ENCODE results near the gene KTN1.

Gene KTN1

GRCh38 chr14:55605793-55606192 is 25.8 kb downstream of the KTN1 start:
- DNase-seq (ENCODE audit: low read depth in 2 of 2) = no peak

GRCh38 chr14:55607386-55607785 is 27.4 kb downstream of the KTN1 start:
- DNase-seq (ENCODE audit: low read depth in 2 of 2) = no peak

- DNase-seq (ENCODE audit: low read depth in 2 of 2) = no peak
These were observed 29.7 kb downstream of the KTN1 start for GRCh38 chr14:55609681-55610080.

GRCh38 chr14:55610713-55611370 is 30.8 kb downstream of the KTN1 start:
- DNase-seq (ENCODE audit: low read depth in 2 of 2) = no peak

- DNase-seq (ENCODE audit: low read depth in 2 of 2) = no peak
These were observed 31.9 kb downstream of the KTN1 start for GRCh38 chr14:55611859-55612258.

GRCh38 chr14:55614304-55614703 is 34.3 kb downstream of the KTN1 start:
- no peak for DNase-seq (ENCODE audit: low read depth in 2 of 2)

GRCh38 chr14:55620277-55620676 is 40.3 kb downstream of the KTN1 start:
- no peak for DNase-seq (ENCODE audit: low read depth in 2 of 2)

GRCh38 chr14:55620981-55621380 is 41.0 kb downstream of the KTN1 start:
- no peak for DNase-seq (ENCODE audit: low read depth in 2 of 2)

GRCh38 chr14:55621391-55621790 is 41.4 kb downstream of the KTN1 start:
- DNase-seq (ENCODE audit: low read depth in 2 of 2) = no peak

- no peak for DNase-seq (ENCODE audit: low read depth in 2 of 2)
These were observed 44.9 kb downstream of the KTN1 start for GRCh38 chr14:55624913-55625312.

GRCh38 chr14:55625481-55625880 is 45.5 kb downstream of the KTN1 start:
- DNase-seq (ENCODE audit: low read depth in 2 of 2) = no peak

- DNase-seq (ENCODE audit: low read depth in 2 of 2) = no peak
These were observed 46.1 kb downstream of the KTN1 start for GRCh38 chr14:55626131-55626530.

- no peak for DNase-seq (ENCODE audit: low read depth in 2 of 2)
These were observed 48.4 kb downstream of the KTN1 start for GRCh38 chr14:55628426-55628825.

GRCh38 chr14:55638665-55639064 is 58.7 kb downstream of the KTN1 start:
- DNase-seq (ENCODE audit: low read depth in 2 of 2) = no peak

- no peak for DNase-seq (ENCODE audit: low read depth in 2 of 2)
These were observed 61.3 kb downstream of the KTN1 start for GRCh38 chr14:55641290-55641689.

- no peak for DNase-seq (ENCODE audit: low read depth in 2 of 2)
These were observed 61.9 kb downstream of the KTN1 start for GRCh38 chr14:55641954-55642353.

GRCh38 chr14:55645145-55645544 is 65.1 kb downstream of the KTN1 start:
- no peak for DNase-seq (ENCODE audit: low read depth in 2 of 2)

- DNase-seq (ENCODE audit: low read depth in 2 of 2) = no peak
These were observed 66.1 kb downstream of the KTN1 start for GRCh38 chr14:55645845-55646832.

GRCh38 chr14:55650992-55651391 is 71.0 kb downstream of the KTN1 start:
- DNase-seq (ENCODE audit: low read depth in 2 of 2) = no peak

- DNase-seq (ENCODE audit: low read depth in 2 of 2) = no peak
These were observed 74.2 kb downstream of the KTN1 start for GRCh38 chr14:55654243-55654642.

GRCh38 chr14:55661029-55661428 is 81.0 kb downstream of the KTN1 start:
- DNase-seq (ENCODE audit: low read depth in 2 of 2) = no peak

- no peak for DNase-seq (ENCODE audit: low read depth in 2 of 2)
These were observed 82.7 kb downstream of the KTN1 start for GRCh38 chr14:55662752-55663151.

- no peak for DNase-seq (ENCODE audit: low read depth in 2 of 2)
These were observed 85.2 kb downstream of the KTN1 start for GRCh38 chr14:55665067-55665675.
